GM12892 (cell line): ENCODE measurements around the gene MLF2.

Source experiments
- POLR2A ChIP-seq: IDR thresholded peaks from 2 replicates; pipeline ENCODE4 v1.6.1; 2011; ENCODE audit warnings: low read depth, low read length, control low read depth
- POLR2AphosphoS5 ChIP-seq: IDR thresholded peaks from 2 replicates; pipeline ENCODE4 v1.6.1; 2011; ENCODE audit warnings: low read depth, low read length, control low read depth
- TAF1 ChIP-seq: IDR thresholded peaks from 2 replicates; pipeline ENCODE4 v1.6.1; 2011; ENCODE audit warnings: low read depth, mild to moderate bottlenecking, control low read depth, low read length, borderline replicate concordance

DNA sequence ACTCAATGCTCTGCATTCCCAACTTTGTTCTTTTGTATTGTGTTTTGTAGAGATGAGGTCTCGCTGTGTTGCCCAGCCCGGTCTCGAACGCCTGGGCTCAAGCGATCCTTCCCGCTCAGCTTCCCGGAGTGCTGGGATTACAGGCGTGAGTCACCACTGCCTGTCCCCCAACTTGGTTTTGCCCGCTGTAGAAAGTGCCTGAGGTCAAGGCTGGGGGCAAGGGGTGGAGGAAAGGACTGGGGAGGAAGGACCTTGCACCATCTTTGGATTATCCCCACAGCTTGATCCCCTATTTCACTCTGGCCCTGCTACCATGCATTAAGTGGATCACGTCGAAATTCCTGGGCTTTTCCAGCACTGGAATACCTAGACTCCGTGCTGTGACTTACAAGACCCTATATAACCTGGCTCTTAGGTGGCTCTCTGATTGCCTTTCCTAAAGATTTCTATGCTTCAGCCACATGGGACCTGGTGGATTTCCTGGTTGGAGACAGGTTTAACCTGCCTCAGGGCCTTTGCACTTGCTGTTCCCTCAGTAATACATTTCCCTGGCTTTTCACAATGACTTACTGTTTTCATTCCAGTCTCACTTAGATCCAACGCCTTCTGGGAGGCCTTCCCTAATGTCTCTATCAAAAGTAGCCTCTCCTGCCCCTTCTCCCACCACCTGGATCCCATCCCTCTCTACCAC lies 51.7 kb downstream of the MLF2 start:
- no peak for TF ChIP-seq POLR2AphosphoS5
- no peak for TF ChIP-seq POLR2A
- no peak for TF ChIP-seq TAF1
